ENCODE data around the gene ALK. TPM values are rescaled to one million over a fixed set of nuclear protein-coding genes. Genes with fewer than 3 reads are reported as not detected.

The ALK gene
- total RNA-seq, 1 experiment from 2014 or later, result 14.7 TPM

GRCh38 chr2:29195796-29196195 is 725.6 kb downstream of the ALK start:
- ChIA-PET CTCF (interaction anchor here (1.0 kb wide), 1 partner anchor 237 kb away, joined by 5 read pairs; no protein-coding TSS in a partner anchor), POLR2A (ENCODE audit: low non-redundant PET) (no interaction called here)
- peaks cover 3% of the 10 kb centered on the region for H3K4me1 ChIP-seq (ENCODE audit: insufficient read depth, low read length, poor library complexity, severe bottlenecking)
- H3K27me3 ChIP-seq (replicated peaks; ENCODE audit: insufficient read depth, low read depth, low read length, poor library complexity), result no peaks in the 10 kb centered on the region
- intact Hi-C loops (cut with micrococcal nuclease; ENCODE audit: unreplicated experiment), result loop anchor here (1.0 to 5.0 kb wide), 3 partner anchors 33 to 373 kb away; no protein-coding TSS in a partner anchor
- BruUV-seq (replicated peaks), result no TSS peak
- DNase-seq (ENCODE audit: low spot score), result no peak
- H3K36me3 ChIP-seq (ENCODE audit: insufficient read depth, low read length, poor library complexity, severe bottlenecking), result no peaks in the 10 kb centered on the region
- no peak overlapping the region for H3K4me3 ChIP-seq (ENCODE audit: low read depth, low read length, poor library complexity, severe bottlenecking)
- TF ChIP-seq EZH2 (IDR thresholded peaks at IDR 0.05; ENCODE audit: borderline replicate concordance, low read depth, low read length, poor library complexity, severe bottlenecking) (no peak), CTCF (conservative IDR thresholded peaks at IDR 0.05; ENCODE audit: low read depth, low read length) (no peak)
- H3K9me3 ChIP-seq (ENCODE audit: low read depth, low read length, poor library complexity, severe bottlenecking), result no peaks in the 10 kb centered on the region
- no peak overlapping the region for H3K27ac ChIP-seq (ENCODE audit: low read depth, low read length, poor library complexity, severe bottlenecking)

GRCh38 chr2:29193681-29194080 is 727.7 kb downstream of the ALK start:
- no peaks in the 10 kb centered on the region for H3K27me3 ChIP-seq (replicated peaks; ENCODE audit: insufficient read depth, low read depth, low read length, poor library complexity)
- no peaks in the 10 kb centered on the region for H3K9me3 ChIP-seq (ENCODE audit: low read depth, low read length, poor library complexity, severe bottlenecking)
- CTCF ChIA-PET, result no interaction called here
- POLR2A ChIA-PET (ENCODE audit: low non-redundant PET), result no interaction called here
- peaks cover 3% of the 10 kb centered on the region for H3K4me1 ChIP-seq (ENCODE audit: insufficient read depth, low read length, poor library complexity, severe bottlenecking)
- DNase-seq (ENCODE audit: low spot score), result no peak
- no peak overlapping the region for H3K27ac ChIP-seq (ENCODE audit: low read depth, low read length, poor library complexity, severe bottlenecking)
- no TSS peak for BruUV-seq (replicated peaks)
- intact Hi-C loops (cut with micrococcal nuclease; ENCODE audit: unreplicated experiment), result no loop called here
- H3K4me3 ChIP-seq (ENCODE audit: low read depth, low read length, poor library complexity, severe bottlenecking), result no peak overlapping the region
- TF ChIP-seq CTCF (conservative IDR thresholded peaks at IDR 0.05; ENCODE audit: low read depth, low read length), result no peak
- TF ChIP-seq EZH2 (IDR thresholded peaks at IDR 0.05; ENCODE audit: borderline replicate concordance, low read depth, low read length, poor library complexity, severe bottlenecking), result no peak
- H3K36me3 ChIP-seq (ENCODE audit: insufficient read depth, low read length, poor library complexity, severe bottlenecking), result no peaks in the 10 kb centered on the region

- ChIA-PET POLR2A (ENCODE audit: low non-redundant PET) (interaction anchor here (0.7 kb wide), 1 partner anchor 1341 kb away, joined by 3 read pairs; no protein-coding TSS in a partner anchor), CTCF (interaction anchor here (0.6 kb wide), 1 partner anchor 652 kb away, joined by 4 read pairs; no protein-coding TSS in a partner anchor)
- Histone ChIP-seq H3K9me3 (ENCODE audit: low read depth, low read length, poor library complexity, severe bottlenecking) (no peaks in the 10 kb centered on the region), H3K36me3 (ENCODE audit: insufficient read depth, low read length, poor library complexity, severe bottlenecking) (no peaks in the 10 kb centered on the region), H3K4me1 (ENCODE audit: insufficient read depth, low read length, poor library complexity, severe bottlenecking) (peaks cover 5% of the 10 kb centered on the region), H3K27me3 (replicated peaks; ENCODE audit: insufficient read depth, low read depth, low read length, poor library complexity) (no peaks in the 10 kb centered on the region), H3K27ac (ENCODE audit: low read depth, low read length, poor library complexity, severe bottlenecking) (no peak overlapping the region), H3K4me3 (ENCODE audit: low read depth, low read length, poor library complexity, severe bottlenecking) (no peak overlapping the region)
- TF ChIP-seq EZH2 (IDR thresholded peaks at IDR 0.05; ENCODE audit: borderline replicate concordance, low read depth, low read length, poor library complexity, severe bottlenecking) (no peak), CTCF (conservative IDR thresholded peaks at IDR 0.05; ENCODE audit: low read depth, low read length) (no peak)
- DNase-seq (ENCODE audit: low spot score), result no peak
- intact Hi-C loops (cut with micrococcal nuclease; ENCODE audit: unreplicated experiment), result no loop called here
- no TSS peak for BruUV-seq (replicated peaks)
These were observed 728.3 kb downstream of the ALK start for GRCh38 chr2:29193111-29193510.

All from A673 (cell line).